HG02852 (cell line): Measurements from ENCODE around the gene PTPRM.

Experiments
- ATAC-seq: cut with Tn5 transposase; IDR thresholded peaks from one replicate; pipeline ENCODE4 v1.9.1; 2021; ENCODE audit warnings: mild to moderate bottlenecking, moderate library complexity; ENCODE audit not compliant: unreplicated experiment

Gene PTPRM

GRCh38 chr18:8367217-8367988 lies 800.3 kb downstream of the PTPRM start:
- no peak for ATAC-seq

DNA sequence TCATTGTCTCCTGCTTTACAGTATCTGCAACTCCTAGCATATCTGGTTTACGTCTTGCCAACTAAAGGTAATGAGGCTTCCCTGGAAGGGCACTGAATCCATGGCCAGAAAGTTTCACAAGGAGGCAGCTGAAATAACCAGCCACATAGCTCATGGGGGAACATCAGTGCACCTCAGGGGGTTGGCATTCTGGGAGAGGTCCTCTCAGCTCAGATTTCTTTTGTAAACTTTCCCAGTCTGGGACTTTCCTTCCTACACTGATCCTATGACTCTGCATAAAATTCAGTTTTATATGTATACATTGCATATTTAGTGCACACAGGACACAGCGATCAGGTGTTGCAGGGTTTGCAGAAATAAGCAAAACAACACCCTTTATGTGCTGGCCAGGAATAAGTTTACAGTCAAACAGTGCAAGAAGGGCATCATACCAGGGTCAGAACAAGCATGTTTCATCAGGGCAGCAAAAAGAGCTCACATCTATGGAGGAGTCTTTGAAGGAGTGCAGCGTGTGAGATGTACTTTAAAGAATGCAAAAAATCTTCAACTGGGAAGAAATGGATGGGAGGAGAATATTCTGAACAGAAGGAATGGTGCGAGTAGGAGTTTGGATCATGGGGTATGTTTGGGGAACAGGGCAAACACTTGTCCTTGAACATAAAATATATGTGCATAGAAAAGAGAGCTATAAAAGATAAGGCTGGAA lies 801.5 kb downstream of the PTPRM start:
- no peak for ATAC-seq

- ATAC-seq: no peak
Measured at GRCh38 chr18:8373486-8373885, 806.4 kb downstream of the PTPRM start.

DNA sequence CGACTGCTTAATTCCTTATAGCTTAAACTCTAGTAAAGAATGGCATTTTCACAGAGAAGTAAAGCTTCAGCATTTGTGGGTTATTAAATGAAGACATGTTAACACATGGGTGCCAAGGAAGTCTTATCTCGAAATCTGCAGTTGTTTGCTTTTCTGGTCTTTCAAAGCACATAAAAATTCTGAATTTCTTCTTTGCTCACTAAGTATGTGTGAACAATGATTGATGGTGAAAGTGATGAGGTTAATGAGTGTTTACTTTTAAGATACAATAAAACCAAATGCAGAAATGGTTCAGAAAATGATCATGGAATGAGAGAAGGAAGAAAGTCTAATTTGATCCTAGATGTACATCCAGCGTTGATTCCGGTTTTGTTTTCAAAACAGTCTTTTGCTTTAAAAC lies 807.6 kb downstream of the PTPRM start:
- no peak for ATAC-seq

DNA sequence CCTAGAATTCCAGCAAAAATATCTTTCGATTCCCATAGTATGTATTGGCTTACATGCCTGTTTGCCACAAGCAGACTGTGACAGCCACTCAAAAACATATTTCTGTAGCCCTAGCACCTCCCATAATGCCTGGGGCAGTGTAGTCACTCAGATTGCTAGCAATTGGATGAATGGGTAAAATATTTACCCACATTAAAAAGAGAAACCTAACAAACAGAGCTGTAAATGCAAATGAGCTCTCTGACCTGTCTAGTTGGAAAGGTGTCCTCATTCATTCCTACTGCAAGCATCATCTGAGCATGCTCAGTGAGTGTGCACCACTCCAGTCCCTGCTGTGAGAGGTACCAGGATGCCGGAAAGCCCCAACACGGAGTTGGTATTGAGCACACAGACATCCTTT lies 808.1 kb downstream of the PTPRM start:
- no peak for ATAC-seq

GRCh38 chr18:8376113-8376512 lies 809.0 kb downstream of the PTPRM start:
- no peak for ATAC-seq

DNA sequence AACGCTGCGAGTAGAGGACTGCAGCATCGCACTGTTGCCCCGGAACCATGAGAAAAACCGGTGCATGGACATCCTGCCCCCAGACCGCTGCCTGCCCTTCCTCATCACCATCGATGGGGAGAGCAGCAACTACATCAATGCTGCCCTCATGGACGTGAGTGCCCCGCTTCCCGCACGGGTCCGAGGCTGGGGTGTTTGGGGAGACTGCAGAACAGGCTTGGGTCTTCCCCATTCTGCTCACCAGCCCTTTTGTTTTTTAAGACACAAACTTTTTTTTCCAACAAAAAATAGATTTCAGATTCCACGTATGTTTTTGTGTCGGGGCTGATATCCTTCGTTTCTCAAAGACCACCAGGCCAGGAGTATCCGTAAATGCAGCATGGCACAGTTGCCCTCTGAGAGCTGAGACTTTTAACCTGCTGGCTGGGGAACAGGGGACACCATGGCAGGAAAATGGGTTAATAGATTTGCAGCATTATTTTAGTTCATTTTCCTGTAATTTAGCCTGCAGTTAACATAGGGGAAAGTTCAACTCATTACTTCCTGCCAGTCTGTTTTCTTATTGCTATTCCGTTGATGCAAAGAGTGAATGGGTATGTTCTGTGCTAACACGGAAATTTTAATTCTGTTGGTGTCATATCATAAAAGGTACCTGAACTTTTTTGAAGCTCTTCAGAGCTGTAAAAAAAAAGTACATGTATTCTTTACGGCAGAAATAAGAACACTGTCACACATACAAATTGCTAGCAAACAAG lies 812.2 kb downstream of the PTPRM start:
- no peak for ATAC-seq

DNA sequence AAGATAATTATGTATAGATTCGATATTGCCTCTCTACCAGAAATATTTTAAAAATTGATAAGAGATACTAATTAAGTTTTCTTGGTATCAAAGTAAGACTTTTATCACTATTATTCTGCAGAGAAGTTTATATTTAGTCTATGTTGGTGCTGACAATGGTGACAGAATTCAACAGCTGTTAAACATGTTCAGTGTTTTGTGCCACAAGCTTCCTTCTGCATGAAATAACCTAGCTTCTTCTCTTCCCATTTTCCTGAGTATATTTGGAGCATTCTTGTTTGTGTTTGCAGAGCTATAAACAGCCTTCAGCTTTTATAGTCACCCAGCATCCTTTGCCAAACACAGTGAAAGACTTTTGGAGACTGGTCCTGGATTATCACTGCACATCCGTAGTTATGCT lies 812.9 kb downstream of the PTPRM start:
- no peak for ATAC-seq

DNA sequence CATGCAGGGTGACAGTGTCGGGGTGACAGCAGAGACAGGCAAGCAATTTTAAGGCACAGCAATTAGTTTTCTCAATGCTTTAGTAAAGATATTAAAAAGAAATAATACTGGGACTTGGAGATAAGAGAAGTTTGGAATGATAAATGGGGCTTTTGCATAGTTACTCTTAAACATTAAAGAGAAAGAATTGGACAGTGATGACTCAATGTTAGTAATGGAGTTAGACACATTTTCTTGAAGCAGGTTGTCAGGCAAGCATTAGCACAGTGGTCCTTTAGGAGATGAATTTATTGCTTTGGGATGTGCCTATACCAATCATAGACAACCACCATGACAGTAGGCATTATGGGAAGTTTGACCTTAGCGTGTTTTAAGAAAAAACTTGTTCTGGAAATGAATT lies 813.8 kb downstream of the PTPRM start:
- no peak for ATAC-seq

DNA sequence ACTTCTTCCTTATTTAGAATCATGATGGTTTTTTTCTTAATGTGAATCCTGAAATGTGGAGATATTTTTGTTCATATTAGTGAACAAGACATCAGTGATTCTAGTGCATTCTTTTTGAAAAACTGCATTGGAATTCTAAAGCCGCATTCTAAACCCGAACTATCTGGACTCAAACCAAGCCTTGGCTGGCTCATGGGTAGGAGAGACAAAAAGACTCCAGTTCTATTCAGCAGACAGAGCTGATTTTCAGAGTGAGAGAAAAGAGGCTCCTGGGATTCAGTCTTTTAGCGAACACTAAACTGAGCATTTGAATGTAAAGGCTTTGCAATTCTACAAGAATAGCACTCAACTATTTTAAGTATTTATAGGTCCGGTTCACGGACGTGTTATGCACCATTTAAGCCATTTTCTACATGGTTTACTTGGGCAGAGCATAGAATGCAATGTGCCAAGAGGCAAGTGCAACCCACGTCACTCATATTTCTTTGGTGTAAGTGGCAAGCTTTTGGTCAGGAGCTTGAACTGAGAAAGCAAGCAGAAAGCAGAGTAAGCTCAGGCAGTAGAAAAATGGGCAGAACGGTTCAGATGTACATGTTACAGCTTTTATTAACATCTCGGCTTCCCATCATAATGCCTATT lies 814.8 kb downstream of the PTPRM start:
- no peak for ATAC-seq

DNA sequence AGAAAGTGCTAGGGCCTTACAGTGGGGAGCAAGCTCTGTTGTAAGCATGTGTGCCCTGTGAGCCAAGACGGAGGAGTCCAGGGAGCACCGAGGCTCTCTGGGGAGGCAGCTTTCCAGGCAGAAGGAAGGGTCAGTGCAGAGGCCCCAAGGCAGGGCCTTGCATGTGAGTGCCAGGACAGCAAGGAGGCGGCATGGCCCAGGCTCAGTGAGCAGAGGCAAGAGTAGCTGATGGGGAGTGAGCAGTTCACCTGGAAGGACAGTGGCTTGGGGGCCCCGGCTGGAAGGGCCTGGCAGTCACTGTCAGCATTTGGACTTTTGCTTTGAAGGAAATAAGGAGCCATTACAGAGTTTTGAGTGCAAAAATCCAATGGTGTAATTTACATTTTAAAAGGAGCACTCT lies 818.3 kb downstream of the PTPRM start:
- no peak for ATAC-seq

GRCh38 chr18:8386669-8387380 lies 819.7 kb downstream of the PTPRM start:
- ATAC-seq: no peak

DNA sequence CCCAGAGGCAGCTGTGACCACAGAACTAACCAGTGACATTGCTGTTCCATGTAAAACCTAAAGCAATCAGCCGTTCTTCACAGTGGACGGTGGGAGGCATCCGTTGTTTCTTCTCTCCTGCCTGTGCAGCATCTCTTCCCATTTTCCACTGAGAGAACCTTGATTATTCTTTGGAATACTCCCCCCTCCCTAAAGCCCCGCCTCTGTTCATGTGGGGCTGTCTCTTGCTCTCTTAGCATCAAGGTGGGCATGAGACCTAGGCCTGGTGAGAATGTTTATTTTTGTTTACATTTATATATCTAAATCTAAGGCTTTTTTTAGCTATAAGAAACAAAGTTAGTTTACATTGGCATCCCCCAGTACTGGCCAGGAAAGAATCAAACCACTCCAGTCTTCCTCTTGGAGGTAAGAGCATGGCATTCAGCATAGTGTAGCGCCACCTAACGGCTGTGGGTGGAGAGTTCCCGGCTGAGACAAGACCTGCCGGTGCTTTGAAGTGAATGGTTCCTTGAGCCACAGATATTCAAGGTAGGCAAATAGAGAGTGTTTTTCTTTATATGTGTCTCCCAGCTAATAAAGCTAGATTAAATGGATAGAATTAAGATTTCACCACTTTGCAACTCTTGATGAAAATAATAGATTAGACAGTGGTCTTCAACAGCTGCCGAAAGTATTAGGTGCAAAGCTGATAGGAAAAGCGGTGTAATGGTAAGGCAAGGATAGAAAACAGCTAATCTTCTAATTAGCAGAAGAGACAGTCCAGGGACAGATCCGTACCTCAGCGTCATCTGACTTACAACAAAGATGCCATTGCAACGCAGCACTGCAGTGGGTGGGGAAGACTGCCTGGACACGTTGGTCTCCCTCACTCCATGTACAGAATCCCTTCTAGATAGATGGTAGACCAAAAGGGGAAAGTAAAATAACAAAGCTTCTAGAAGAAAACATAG lies 822.5 kb downstream of the PTPRM start:
- ATAC-seq: no peak

DNA sequence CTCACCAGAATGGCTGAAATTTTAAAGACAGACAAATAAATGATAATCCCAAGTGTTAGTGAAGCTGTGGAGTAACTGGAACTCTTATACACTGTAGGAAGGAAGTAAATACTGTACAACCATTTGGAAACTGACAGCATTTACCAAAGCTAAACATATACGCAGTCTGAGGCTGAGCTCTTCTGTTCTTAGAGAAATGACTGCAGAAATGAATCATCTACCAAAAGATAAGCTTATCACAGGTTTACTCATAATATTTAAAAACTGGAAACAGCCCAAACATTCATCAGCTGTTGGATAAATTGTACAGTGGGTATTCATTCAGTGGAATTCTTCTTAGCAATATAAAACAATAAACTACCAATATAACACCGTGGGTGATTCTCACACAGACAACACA lies 824.0 kb downstream of the PTPRM start:
- ATAC-seq: no peak

GRCh38 chr18:8396254-8396653 lies 829.1 kb downstream of the PTPRM start:
- no peak for ATAC-seq

GRCh38 chr18:8397034-8397433 lies 829.9 kb downstream of the PTPRM start:
- no peak for ATAC-seq

DNA sequence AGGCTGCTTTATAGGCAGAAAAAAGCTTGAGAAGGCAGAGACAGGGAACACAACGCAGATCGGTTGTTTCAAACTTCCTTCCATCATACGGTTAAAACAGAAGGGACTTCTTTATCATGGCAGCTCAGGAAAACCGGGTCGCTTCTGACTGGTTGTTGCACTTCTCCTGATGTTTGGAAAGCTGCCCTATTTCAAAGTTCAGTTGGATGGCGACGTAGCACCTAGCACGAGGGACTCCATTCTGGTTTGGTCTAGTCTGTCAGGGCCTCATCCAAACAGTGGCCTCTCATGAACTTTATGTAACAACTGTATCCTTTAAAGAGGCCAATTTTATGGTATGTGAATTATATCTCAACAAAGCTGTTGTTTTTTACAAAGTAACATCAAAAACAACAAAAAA lies 832.0 kb downstream of the PTPRM start:
- no peak for ATAC-seq

- no peak for ATAC-seq
Measured at GRCh38 chr18:8400193-8400752, 833.2 kb downstream of the PTPRM start.

- ATAC-seq: no peak
Measured at GRCh38 chr18:8400825-8401224, 833.7 kb downstream of the PTPRM start.
